K562 (cell line): ENCODE results near the gene CNTROB. TPM values are rescaled to one million over a fixed set of nuclear protein-coding genes. Genes with fewer than 3 reads are reported as not detected.

Experiments
- ADNP ChIP-seq: fragments of 200-800 bp; sonication (Bioruptor generic); IDR thresholded peaks from 2 replicates; pipeline ENCODE4 v1.6.1; 2016; ENCODE audit warnings: missing genetic modification characterization, missing compliant biosample characterization
- CXXC5 ChIP-seq: fragments of 250-450 bp; sonication (Bioruptor Pico); IDR thresholded peaks from 2 replicates; pipeline ENCODE4 v1.8.0; 2022; ENCODE audit warnings: inconsistent platforms, mild to moderate bottlenecking, moderate library complexity
- DMBX1 ChIP-seq: fragments of 250-450 bp; sonication (Bioruptor Pico); IDR thresholded peaks from 2 replicates; pipeline ENCODE4 v1.8.0; 2022; ENCODE audit warnings: inconsistent platforms, mild to moderate bottlenecking, moderate library complexity, borderline replicate concordance
- KLF10 ChIP-seq: fragments of 250-450 bp; sonication (Bioruptor Pico); IDR thresholded peaks from 2 replicates; pipeline ENCODE4 v1.6.1; 2021; ENCODE audit warnings: matching md5 sums
- MAFF ChIP-seq: IDR thresholded peaks from 2 replicates; pipeline ENCODE4 v1.6.1; 2012; ENCODE audit warnings: low read length, improper control_type of control experiment
- NBN ChIP-seq: fragments of 450-650 bp; IDR thresholded peaks from 2 replicates; pipeline ENCODE4 v1.6.1; 2016; ENCODE audit warnings: low read depth, mild to moderate bottlenecking
- NFE2L1 ChIP-seq: fragments of 450-650 bp; IDR thresholded peaks from 2 replicates; pipeline ENCODE4 v1.6.1; 2016; ENCODE audit warnings: missing genetic modification characterization, low read depth, mild to moderate bottlenecking, missing compliant biosample characterization, moderate library complexity, borderline replicate concordance
- RAD51 ChIP-seq: fragments of 450-650 bp; IDR thresholded peaks from 2 replicates; pipeline ENCODE4 v1.7.1; 2016; ENCODE audit warnings: low read depth, mild to moderate bottlenecking, borderline replicate concordance
- RB1 ChIP-seq: fragments of 450-650 bp; IDR thresholded peaks from 2 replicates; pipeline ENCODE4 v1.6.1; 2017; ENCODE audit warnings: low read depth, mild to moderate bottlenecking
- TARDBP ChIP-seq: fragments of 450-650 bp; IDR thresholded peaks from 2 replicates; pipeline ENCODE4 v1.6.1; 2016
- TRIM24 ChIP-seq, 2 experiments: fragments of 450-650 bp; IDR thresholded peaks; 2 replicates each; pipeline ENCODE4 v1.6.1; 2016
- WHSC1 ChIP-seq: IDR thresholded peaks from one replicate; pipeline ENCODE4 v1.6.1; 2012; ENCODE audit warnings: low read length, control low read depth, inconsistent platforms
- ZNF197 ChIP-seq: fragments of 200-800 bp; sonication (Bioruptor generic); IDR thresholded peaks from 2 replicates; pipeline ENCODE4 v1.6.1; 2016; ENCODE audit warnings: low read depth, missing genetic modification characterization, missing compliant biosample characterization
- ZNF699 ChIP-seq: fragments of 250-450 bp; sonication (Bioruptor Pico); IDR thresholded peaks from 2 replicates; pipeline ENCODE4 v1.8.0; 2021; ENCODE audit warnings: mild to moderate bottlenecking, moderate library complexity; ENCODE audit not compliant: insufficient replicate concordance
- polyA plus RNA-seq, 8 experiments: library from polyadenylated mRNA; depleted of rRNA in 4 of 8; stranded (reverse) in 5 of 8; unstranded in 3 of 8; fragments of >200 nt; fragmentation: Nextera tagmentation in 2 of 8; fragmentation: Illumina TruSeq in 1 of 8; extraction: Ambion mirVana in 2 of 8; extraction: Trizol in 1 of 8; gene quantifications; 2 replicates each; pipeline versions ENCODE4 v1.2.1 to v1.2.3, GENCODE V29; 2011 to 2014; ENCODE audit warnings: inconsistent platforms in 1 of 8, missing spikeins in 1 of 8
- total RNA-seq, 7 experiments: library from RNA; depleted of rRNA in 6 of 7; stranded (reverse); fragments of >200 nt in 6 of 7; fragmentation: Illumina TruSeq in 2 of 7; extraction: Trizol in 2 of 7; gene quantifications; 2 replicates each; pipeline versions ENCODE4 v1.2.1 to v1.2.3, GENCODE V29; 2011 to 2021; ENCODE audit warnings: low replicate concordance in 1 of 7
- TF ChIP-seq, protein P1 (sequence below), 2 experiments: fragments of 200-800 bp in 1 of 2; sonication (Bioruptor generic) in 1 of 2; sonication (generic) in 1 of 2; formaldehyde crosslinking in 1 of 2; IDR thresholded peaks in 1 of 2; conservative IDR thresholded peaks in 1 of 2; 2 replicates each; pipeline versions ENCODE4 v1.5.0 to v1.6.1; 2016 to 2020; ENCODE audit warnings: missing compliant biosample characterization in 1 of 2, missing genetic modification characterization in 1 of 2, missing genetic modification reagents in 1 of 2
- TF ChIP-seq, protein P2 (sequence below), 2 experiments: IDR thresholded peaks; 2 replicates each; pipeline ENCODE4 v1.6.1; 2012; ENCODE audit warnings: improper control_type of control experiment in 2 of 2, low read depth in 2 of 2, low read length in 2 of 2, borderline replicate concordance in 1 of 2
- TF ChIP-seq, protein P3 (sequence below): fragments of 450-650 bp; formaldehyde crosslinking; IDR thresholded peaks from 2 replicates; pipeline ENCODE4 v1.4.0; 2022; ENCODE audit warnings: mild to moderate bottlenecking, moderate library complexity
- TF ChIP-seq, protein P4 (sequence below): fragments of 250-450 bp; sonication (Bioruptor Pico); IDR thresholded peaks from 2 replicates; pipeline ENCODE4 v1.4.0; 2020; ENCODE audit warnings: mild to moderate bottlenecking, moderate library complexity, borderline replicate concordance
- TF ChIP-seq, protein P5 (sequence below): sonication (generic); formaldehyde crosslinking; IDR thresholded peaks from 2 replicates; pipeline ENCODE4 v1.9.0; 2022; ENCODE audit warnings: mild to moderate bottlenecking, missing genetic modification reagents

The CNTROB gene
- total and polyA plus RNA-seq, 9 of the 15 experiments (the other 6 are each of a cell fraction or from before 2014, with no cell fraction given): 1.9 to 33.3 (median 23.0) TPM

DNA sequence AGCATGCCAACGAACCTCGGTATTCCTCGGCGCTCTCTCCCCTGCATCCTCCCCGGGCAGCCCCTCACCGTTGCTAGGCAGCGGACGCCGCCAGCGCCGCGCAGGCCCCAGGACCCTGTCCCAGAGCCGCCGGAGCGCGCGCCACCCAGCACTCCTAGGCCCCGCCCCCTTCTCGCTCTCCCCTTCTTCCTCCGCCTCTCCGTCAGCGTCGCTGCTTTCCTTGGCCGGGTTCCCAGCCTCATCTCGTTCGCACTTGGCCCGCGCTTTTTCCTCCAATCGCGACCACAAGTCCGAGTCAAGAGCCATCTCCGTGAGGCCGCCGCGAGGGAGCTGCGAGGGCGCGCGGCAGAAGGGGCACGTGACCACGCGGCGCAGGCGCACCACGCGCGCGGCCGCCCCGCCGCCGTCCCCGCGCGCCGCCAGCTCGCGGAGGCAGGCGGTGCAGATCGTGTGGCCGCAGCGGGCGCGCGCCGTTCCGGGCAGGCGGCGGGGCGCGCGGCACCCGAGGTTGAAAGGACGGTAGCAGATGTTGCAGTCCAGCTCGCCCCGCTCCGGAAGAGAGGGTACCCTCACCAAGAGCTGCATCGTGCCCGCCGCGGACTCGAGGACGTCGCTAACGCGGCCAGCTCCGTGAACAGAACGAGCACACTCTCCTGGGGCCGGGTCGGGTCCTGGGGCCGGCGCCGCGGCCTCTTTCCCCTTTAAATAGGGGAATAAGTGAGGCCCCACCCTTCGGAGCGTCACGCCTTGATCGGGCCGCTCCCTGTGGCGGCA is 16.2 kb upstream of the CNTROB start, which contains the start of gene RNF227 (continued):
- TF ChIP-seq, protein P1, sequence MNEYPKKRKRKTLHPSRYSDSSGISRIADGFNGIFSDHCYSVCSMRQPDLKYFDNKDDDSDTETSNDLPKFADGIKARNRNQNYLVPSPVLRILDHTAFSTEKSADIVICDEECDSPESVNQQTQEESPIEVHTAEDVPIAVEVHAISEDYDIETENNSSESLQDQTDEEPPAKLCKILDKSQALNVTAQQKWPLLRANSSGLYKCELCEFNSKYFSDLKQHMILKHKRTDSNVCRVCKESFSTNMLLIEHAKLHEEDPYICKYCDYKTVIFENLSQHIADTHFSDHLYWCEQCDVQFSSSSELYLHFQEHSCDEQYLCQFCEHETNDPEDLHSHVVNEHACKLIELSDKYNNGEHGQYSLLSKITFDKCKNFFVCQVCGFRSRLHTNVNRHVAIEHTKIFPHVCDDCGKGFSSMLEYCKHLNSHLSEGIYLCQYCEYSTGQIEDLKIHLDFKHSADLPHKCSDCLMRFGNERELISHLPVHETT (CRISPR knock-in tag; conservative IDR thresholded peaks at IDR 0.05 in 1 of 2, IDR thresholded peaks at IDR 0.05 in 1 of 2): peak in 1 of 2 experiments; percentile 78; a peak in 2 of 4 replicates
- TF ChIP-seq ADNP (no peak), RB1 (peak; percentile 90), NBN (no peak), ZNF197 (CRISPR knock-in tag) (peak; percentile 75; the same call in 1 of the 2 replicates), TRIM24 (IDR thresholded peaks at IDR 0.05) (no peak), WHSC1 (no peak), ZNF699 (CRISPR knock-in tag) (no peak), CXXC5 (CRISPR knock-in tag) (peak; percentile 99), RAD51 (peak; percentile 81), KLF10 (CRISPR knock-in tag) (no peak), TARDBP (no peak), NFE2L1 (tag) (no peak), MAFF (no peak), DMBX1 (peak; percentile 13; the same call in 1 of the 2 replicates)
- TF ChIP-seq, protein P2, sequence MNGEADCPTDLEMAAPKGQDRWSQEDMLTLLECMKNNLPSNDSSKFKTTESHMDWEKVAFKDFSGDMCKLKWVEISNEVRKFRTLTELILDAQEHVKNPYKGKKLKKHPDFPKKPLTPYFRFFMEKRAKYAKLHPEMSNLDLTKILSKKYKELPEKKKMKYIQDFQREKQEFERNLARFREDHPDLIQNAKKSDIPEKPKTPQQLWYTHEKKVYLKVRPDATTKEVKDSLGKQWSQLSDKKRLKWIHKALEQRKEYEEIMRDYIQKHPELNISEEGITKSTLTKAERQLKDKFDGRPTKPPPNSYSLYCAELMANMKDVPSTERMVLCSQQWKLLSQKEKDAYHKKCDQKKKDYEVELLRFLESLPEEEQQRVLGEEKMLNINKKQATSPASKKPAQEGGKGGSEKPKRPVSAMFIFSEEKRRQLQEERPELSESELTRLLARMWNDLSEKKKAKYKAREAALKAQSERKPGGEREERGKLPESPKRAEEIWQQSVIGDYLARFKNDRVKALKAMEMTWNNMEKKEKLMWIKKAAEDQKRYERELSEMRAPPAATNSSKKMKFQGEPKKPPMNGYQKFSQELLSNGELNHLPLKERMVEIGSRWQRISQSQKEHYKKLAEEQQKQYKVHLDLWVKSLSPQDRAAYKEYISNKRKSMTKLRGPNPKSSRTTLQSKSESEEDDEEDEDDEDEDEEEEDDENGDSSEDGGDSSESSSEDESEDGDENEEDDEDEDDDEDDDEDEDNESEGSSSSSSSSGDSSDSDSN (IDR thresholded peaks at IDR 0.05; ENCODE audit: borderline replicate concordance in 1 of 2, low read depth in 2 of 2, low read length in 2 of 2): no peak
- TF ChIP-seq, protein P3, sequence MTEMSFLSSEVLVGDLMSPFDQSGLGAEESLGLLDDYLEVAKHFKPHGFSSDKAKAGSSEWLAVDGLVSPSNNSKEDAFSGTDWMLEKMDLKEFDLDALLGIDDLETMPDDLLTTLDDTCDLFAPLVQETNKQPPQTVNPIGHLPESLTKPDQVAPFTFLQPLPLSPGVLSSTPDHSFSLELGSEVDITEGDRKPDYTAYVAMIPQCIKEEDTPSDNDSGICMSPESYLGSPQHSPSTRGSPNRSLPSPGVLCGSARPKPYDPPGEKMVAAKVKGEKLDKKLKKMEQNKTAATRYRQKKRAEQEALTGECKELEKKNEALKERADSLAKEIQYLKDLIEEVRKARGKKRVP (CRISPR knock-in tag): no peak
- TF ChIP-seq, protein P4, sequence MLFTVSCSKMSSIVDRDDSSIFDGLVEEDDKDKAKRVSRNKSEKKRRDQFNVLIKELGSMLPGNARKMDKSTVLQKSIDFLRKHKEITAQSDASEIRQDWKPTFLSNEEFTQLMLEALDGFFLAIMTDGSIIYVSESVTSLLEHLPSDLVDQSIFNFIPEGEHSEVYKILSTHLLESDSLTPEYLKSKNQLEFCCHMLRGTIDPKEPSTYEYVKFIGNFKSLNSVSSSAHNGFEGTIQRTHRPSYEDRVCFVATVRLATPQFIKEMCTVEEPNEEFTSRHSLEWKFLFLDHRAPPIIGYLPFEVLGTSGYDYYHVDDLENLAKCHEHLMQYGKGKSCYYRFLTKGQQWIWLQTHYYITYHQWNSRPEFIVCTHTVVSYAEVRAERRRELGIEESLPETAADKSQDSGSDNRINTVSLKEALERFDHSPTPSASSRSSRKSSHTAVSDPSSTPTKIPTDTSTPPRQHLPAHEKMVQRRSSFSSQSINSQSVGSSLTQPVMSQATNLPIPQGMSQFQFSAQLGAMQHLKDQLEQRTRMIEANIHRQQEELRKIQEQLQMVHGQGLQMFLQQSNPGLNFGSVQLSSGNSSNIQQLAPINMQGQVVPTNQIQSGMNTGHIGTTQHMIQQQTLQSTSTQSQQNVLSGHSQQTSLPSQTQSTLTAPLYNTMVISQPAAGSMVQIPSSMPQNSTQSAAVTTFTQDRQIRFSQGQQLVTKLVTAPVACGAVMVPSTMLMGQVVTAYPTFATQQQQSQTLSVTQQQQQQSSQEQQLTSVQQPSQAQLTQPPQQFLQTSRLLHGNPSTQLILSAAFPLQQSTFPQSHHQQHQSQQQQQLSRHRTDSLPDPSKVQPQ (CRISPR knock-in tag): no peak
- TF ChIP-seq, protein P5, sequence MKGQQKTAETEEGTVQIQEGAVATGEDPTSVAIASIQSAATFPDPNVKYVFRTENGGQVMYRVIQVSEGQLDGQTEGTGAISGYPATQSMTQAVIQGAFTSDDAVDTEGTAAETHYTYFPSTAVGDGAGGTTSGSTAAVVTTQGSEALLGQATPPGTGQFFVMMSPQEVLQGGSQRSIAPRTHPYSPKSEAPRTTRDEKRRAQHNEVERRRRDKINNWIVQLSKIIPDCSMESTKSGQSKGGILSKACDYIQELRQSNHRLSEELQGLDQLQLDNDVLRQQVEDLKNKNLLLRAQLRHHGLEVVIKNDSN (CRISPR knock-in tag): peak; percentile 86
